GM18909 (cell line): ENCODE measurements around the gene SEC14L5.

Experiments used
- ATAC-seq: cut with Tn5 transposase; IDR thresholded peaks from one replicate; pipeline ENCODE4 v1.9.1; 2021; ENCODE audit warnings: mild to moderate bottlenecking; ENCODE audit not compliant: unreplicated experiment, poor library complexity

The SEC14L5 gene

GRCh38 chr16:5006348-5007193, 48.4 kb downstream of the SEC14L5 start:
- no peak for ATAC-seq

DNA sequence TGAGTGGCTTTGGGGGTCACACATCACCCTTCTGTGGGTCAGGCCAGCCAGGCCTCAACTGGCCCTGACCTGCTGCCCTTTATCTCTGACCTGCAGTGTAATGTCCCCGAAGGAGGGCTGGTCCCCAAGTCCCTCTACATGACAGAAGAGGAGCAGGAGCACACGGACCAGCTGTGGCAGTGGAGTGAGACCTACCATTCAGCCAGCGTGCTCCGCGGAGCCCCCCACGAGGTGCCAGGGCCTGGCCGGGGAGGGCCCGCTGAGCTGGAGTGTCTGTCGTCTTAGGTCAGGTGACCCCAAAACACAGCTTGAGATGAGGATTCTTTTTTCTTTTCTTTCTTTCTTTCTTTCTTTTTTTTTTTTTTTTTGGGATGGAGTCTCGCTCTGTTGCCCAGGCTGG, 49.1 kb downstream of the SEC14L5 start:
- no peak for ATAC-seq

GRCh38 chr16:5008311-5008731, 50.2 kb downstream of the SEC14L5 start:
- ATAC-seq: no peak

DNA sequence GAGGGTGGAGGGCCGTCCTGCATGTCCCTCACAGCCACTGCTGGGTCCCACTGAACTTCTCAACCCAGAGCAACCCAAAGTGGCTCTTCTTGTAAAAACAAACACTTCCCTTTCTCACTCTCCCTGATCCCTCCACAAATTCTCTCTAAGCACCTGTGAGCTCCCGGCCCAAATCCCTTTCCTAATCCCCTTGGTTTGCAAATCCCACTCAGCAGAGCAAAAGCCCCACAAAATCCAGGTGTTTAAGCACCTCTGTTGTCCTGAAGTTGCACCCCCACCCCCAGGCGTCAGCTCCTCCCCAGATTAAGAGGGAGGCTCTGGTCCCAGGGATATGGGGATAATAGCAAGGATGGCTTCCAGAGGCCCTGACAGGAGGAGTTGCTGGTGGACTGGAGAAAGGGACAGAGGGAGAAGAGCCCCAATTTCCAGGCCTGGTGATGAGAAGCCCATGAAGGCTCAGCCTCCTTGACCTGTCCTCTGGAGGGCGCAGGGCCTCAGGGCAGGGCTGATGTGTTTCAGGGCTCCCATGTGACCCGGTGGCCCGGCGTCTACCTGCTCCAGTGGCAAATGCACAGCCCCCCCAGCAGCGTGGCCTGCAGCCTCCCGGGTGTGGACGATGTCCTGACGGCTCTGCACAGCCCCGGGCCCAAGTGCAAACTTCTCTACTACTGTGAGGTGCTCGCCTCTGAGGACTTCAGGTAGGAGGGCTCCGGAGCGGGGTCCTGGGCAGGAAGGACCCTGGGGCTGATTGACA, 52.6 kb downstream of the SEC14L5 start:
- no peak for ATAC-seq

- no peak for ATAC-seq
These were observed 53.5 kb downstream of the SEC14L5 start for GRCh38 chr16:5011637-5012036.

GRCh38 chr16:5012887-5013286, 54.8 kb downstream of the SEC14L5 start:
- no peak for ATAC-seq

DNA sequence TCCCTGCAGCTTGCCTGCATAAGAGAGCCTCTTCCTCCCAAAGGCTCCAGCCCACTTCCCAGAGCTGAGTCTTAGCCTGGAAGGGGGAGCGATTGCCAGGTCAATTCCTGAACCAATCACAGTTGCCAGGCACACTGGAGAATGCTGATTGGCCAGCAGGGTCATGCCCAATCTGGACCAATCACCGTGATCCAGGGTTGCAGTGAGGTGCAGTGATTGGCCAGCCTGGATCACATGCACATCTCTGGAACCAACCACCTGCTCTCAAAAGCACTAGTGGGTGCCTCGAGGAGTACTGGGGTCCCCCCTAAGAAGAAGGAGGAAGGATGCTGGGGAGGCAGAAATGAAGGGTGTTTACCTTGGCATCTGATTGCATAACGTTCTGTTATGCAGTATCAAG, 57.2 kb downstream of the SEC14L5 start:
- ATAC-seq: no peak

- ATAC-seq: no peak
These were observed 57.8 kb downstream of the SEC14L5 start for GRCh38 chr16:5015887-5016286.

GRCh38 chr16:5016967-5017677, 59.0 kb downstream of the SEC14L5 start:
- no peak for ATAC-seq

GRCh38 chr16:5017678-5017969, 59.5 kb downstream of the SEC14L5 start:
- ATAC-seq: no peak

DNA sequence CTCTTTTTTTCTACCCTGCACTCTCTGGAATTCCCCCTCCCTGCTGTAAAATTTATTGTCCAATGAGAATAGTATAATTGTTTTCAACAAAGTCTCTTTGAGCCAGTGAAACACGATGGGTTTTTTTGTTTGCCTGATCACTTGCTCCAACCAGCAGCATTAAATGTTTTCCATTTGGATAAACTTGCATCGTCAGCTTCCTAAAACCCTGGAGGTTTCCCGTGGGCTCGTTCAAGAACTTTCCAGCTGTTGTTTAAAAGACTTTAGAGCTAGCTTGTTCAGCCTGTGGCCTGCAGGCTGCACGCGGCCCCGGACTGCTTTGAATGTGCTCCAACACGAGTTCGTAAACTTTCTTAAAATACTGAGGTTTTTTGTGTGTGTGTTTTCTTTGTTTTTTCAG, 60.7 kb downstream of the SEC14L5 start:
- no peak for ATAC-seq

- ATAC-seq: no peak
These were observed 61.6 kb downstream of the SEC14L5 start for GRCh38 chr16:5019775-5020174.

- no peak for ATAC-seq
These were observed 62.4 kb downstream of the SEC14L5 start for GRCh38 chr16:5020551-5020950.

DNA sequence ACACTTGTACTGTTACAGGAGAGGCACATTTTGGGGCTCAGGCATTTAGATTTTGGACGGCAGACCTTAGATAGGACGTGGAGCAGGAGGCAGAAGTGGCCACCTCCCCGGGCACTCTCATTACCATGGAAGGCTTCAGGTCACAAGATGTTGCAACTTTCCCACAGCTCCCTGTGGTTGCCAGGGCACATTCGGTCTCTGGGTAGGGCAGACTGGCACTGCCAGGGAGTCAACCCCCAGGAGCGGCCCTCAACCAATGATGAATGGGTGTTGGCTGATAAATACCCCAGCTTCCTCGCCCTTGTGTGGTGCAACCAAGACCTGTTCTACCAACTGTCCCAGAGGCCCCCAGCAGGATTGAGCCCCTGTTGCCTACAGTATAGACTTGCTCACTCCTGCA, 64.4 kb downstream of the SEC14L5 start:
- no peak for ATAC-seq

- no peak for ATAC-seq
These were observed 66.5 kb downstream of the SEC14L5 start for GRCh38 chr16:5024632-5025031.

DNA sequence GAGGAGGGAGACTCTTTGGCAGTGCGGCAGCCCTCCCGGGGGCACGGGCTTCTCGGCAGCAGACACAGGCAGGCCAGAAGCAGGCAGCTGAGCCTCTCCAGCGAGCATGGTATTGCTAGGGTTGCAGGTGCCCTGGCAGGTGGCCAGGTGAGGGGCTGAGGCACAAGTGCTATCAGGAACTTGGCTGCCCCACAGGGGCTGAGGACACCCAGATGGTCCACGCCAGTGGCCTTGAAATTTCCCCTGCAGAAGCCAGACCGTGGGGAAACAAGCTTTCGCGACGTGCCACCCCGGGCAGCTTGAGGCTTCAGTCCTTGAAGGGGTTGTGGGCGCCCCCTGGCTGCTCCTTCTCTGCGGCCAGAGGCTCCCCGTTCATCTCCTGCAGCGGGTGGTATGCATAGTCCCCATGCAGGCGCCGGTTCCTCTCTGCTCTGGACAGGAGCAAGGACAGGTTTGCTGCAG, 67.1 kb downstream of the SEC14L5 start:
- ATAC-seq: no peak

- ATAC-seq: no peak
These were observed 68.5 kb downstream of the SEC14L5 start for GRCh38 chr16:5026664-5027063.

- no peak for ATAC-seq
These were observed 69.0 kb downstream of the SEC14L5 start for GRCh38 chr16:5027086-5027485.

DNA sequence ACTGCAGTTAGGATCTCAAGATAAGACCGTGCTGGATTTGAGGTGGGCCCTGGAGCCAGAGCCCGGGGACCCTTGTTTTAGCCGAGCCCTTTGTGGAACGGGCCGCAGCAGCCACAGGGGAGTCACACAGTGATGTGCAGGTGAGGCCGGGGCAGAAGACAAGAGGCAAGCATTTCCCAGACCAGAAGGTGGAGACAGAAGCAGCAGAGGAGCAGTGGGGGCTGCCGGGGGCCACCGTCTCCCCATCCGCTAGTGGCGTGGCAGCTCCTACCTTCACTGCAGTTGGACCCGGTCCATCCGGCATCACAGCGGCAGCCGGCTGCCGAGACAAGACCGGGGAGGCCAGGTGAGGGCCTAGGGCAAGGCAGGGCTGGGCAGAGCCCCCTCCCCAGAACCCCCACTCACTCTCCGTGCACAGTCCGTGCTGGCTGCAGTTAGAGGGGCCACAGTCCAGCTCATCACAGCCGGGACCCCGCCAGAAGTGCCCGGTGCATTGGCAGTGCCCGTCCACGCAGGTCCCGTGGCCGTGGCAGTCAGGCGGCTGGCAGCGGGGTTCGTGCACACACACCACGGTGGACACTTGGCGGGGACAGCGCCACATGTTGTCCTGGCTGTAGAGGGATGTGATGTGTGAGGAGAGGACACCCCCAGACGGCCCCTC, 69.6 kb downstream of the SEC14L5 start:
- ATAC-seq: no peak

DNA sequence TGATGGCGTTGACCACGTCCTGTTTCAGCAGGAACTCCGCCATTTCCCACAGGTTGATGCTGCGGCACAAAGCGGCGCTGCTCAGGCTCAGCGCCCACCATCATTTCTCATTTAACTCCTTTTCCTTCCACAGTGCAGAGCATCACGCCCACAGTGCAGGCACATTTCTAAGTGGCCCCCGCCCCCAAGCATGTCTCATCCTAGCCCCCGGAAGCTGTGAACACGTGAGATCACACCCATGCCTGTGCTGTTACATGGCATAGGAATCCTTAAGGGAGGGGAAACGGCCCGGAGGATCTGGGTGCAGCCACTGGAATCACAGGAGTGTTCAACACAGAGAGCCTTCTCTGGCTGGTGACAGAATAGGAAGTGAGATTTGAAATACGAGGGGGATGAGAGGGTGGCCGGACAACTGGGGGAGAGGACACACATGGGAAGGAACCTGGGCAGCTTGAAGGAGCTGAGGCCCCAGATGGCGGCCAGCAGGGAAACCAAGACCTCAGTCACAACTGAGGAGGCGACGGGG, 70.9 kb downstream of the SEC14L5 start:
- no peak for ATAC-seq
